Endothelial cell of umbilical vein (primary cell): ENCODE measurements around the gene FBXO38. TPM values are rescaled to one million over a fixed set of nuclear protein-coding genes. Genes with fewer than 3 reads are reported as not detected.

ENCODE experiments used
- BruUV-seq: library from RNA; stranded (reverse); fragments of 400-500 nt; replicated peaks from 2 replicates; lab custom pipeline; 2021; lab: Mats Ljungman, UMichigan
- CTCF ChIA-PET: fragments of 300-600, 350-600 bp; sonication (Branson Sonifier 250); formaldehyde crosslinking; loops from one replicate; lab custom pipeline; 2021; ENCODE audit warnings: antibody characterized with exemption, inconsistent platforms; lab: Charles Lee
- POLR2A ChIA-PET: fragments of 300-600, 350-600 bp; sonication (Branson Sonifier 250); formaldehyde crosslinking; loops from one replicate; lab custom pipeline; 2021; ENCODE audit warnings: antibody characterized with exemption, inconsistent platforms; lab: Charles Lee
- DNase-seq: peaks from one replicate; pipeline ENCODE4 v3.0.0-alpha.2; 2011; ENCODE audit warnings: low read depth, low spot score
- FAIRE-seq: peaks from 2 replicates; lab custom pipeline; 2011; peaks lifted over from hg19 to GRCh38; lab: Jason Lieb, UNC
- H2AFZ ChIP-seq: 2 replicates; pipeline ENCODE4 v1.6.0; 2012; ENCODE audit warnings: low read depth, low read length, control low read depth, inconsistent platforms
- H3K27ac ChIP-seq: 2 replicates; pipeline ENCODE4 v1.5.1; 2011; ENCODE audit warnings: low read depth, mild to moderate bottlenecking, control low read depth, low read length, moderate library complexity; ENCODE audit not compliant: insufficient read depth
- H3K27me3 ChIP-seq, 2 experiments: 2 replicates each; pipeline versions ENCODE4 v1.6.0 to v1.6.1; 2011; ENCODE audit warnings: low read length in 2 of 2, mixed read lengths in 1 of 2; ENCODE audit not compliant: control insufficient read depth in 2 of 2, insufficient read depth in 2 of 2
- H3K36me3 ChIP-seq, 2 experiments: 2 replicates in 1 of 2; 3 replicates in 1 of 2; pipeline ENCODE4 v1.5.1; 2011; ENCODE audit warnings: low read length in 2 of 2, mild to moderate bottlenecking in 1 of 2, moderate library complexity in 1 of 2; ENCODE audit not compliant: control insufficient read depth in 2 of 2, insufficient read depth in 2 of 2; ENCODE audit errors: extremely low read depth in 1 of 2
- H3K4me1 ChIP-seq: 3 replicates; pipeline ENCODE4 v1.5.1; 2011; ENCODE audit warnings: mild to moderate bottlenecking, low read length; ENCODE audit not compliant: control insufficient read depth, insufficient read depth; ENCODE audit errors: extremely low read depth
- H3K4me2 ChIP-seq: 2 replicates; pipeline ENCODE4 v1.6.1; 2011; ENCODE audit warnings: low read length, control low read depth, mixed read lengths; ENCODE audit not compliant: insufficient read depth
- H3K4me3 ChIP-seq, 3 experiments: fragments of 200-600 bp in 1 of 3; sonication (generic), shearing (Covaris generic) in 1 of 3; replicated peaks in 1 of 3; 2 replicates each; pipeline ENCODE4 v1.5.1; 2011 to 2016; ENCODE audit warnings: control low read depth in 3 of 3, low read length in 3 of 3, mild to moderate bottlenecking in 2 of 3, inconsistent platforms in 1 of 3, low read depth in 1 of 3, moderate library complexity in 1 of 3; ENCODE audit not compliant: insufficient read depth in 1 of 3
- H3K79me2 ChIP-seq: 2 replicates; pipeline ENCODE4 v1.6.0; 2012; ENCODE audit warnings: low read length, inconsistent platforms; ENCODE audit not compliant: control insufficient read depth, insufficient read depth
- H3K9ac ChIP-seq: replicated peaks from 2 replicates; pipeline ENCODE3; 2011; ENCODE audit warnings: low read length, control low read depth; ENCODE audit not compliant: insufficient read depth; ENCODE audit errors: extremely low read depth
- H3K9me1 ChIP-seq: replicated peaks from 3 replicates; pipeline ENCODE4 v1.6.0; 2011; ENCODE audit warnings: mild to moderate bottlenecking, low read length; ENCODE audit not compliant: control insufficient read depth, insufficient read depth; ENCODE audit errors: extremely low read depth
- H3K9me3 ChIP-seq: replicated peaks from 2 replicates; pipeline ENCODE4 v1.5.1; 2012; ENCODE audit warnings: low read length, inconsistent platforms; ENCODE audit not compliant: control insufficient read depth, insufficient read depth
- H4K20me1 ChIP-seq: replicated peaks from 2 replicates; pipeline ENCODE3; 2011; ENCODE audit warnings: mild to moderate bottlenecking, low read length; ENCODE audit not compliant: control insufficient read depth, insufficient read depth; ENCODE audit errors: extremely low read depth
- CTCF ChIP-seq, 2 donors: IDR thresholded peaks; 1 replicate in 1 of 2; 2 replicates in 1 of 2; pipeline ENCODE4 v1.5.1; 2011; ENCODE audit warnings: low read length in 2 of 2, mild to moderate bottlenecking in 2 of 2, moderate library complexity in 2 of 2, control low read depth in 1 of 2, inconsistent platforms in 1 of 2, low read depth in 1 of 2; ENCODE audit not compliant: insufficient read depth in 1 of 2; ENCODE audit errors: extremely low read depth in 1 of 2
- EZH2 ChIP-seq: IDR thresholded peaks from 2 replicates; pipeline ENCODE4 v1.6.1; 2012; ENCODE audit warnings: borderline replicate concordance, low read depth, mild to moderate bottlenecking, moderate library complexity, low read length, inconsistent platforms; ENCODE audit not compliant: severe bottlenecking
- FOS ChIP-seq: IDR thresholded peaks from 2 replicates; pipeline ENCODE4 v1.6.1; 2011; ENCODE audit warnings: mild to moderate bottlenecking, low read length, moderate library complexity, borderline replicate concordance; ENCODE audit not compliant: insufficient read depth
- GATA2 ChIP-seq: IDR thresholded peaks from 2 replicates; pipeline ENCODE4 v1.7.0; 2011; ENCODE audit warnings: low read depth, mild to moderate bottlenecking, moderate library complexity, mixed read lengths, low read length; ENCODE audit not compliant: insufficient read length, insufficient read depth
- JUN ChIP-seq: IDR thresholded peaks from 2 replicates; pipeline ENCODE4 v1.6.1; 2011; ENCODE audit warnings: borderline replicate concordance, low read depth; ENCODE audit not compliant: insufficient read length, insufficient read depth
- MYC ChIP-seq: IDR thresholded peaks from one replicate; pipeline ENCODE4 v1.6.1; 2011; ENCODE audit warnings: mild to moderate bottlenecking, low read depth, low read length
- POLR2A ChIP-seq: IDR thresholded peaks from 2 replicates; pipeline ENCODE4 v1.6.1; 2012; ENCODE audit warnings: low read depth, mild to moderate bottlenecking, control low read depth, low read length
- POLR2AphosphoS5 ChIP-seq: IDR thresholded peaks from 2 replicates; pipeline ENCODE4 v1.6.1; 2012; ENCODE audit warnings: low read depth, mild to moderate bottlenecking, control low read depth, low read length, moderate library complexity; ENCODE audit not compliant: insufficient read depth
- dilution Hi-C: fragments of 300-500 bp; cut with MboI; formaldehyde crosslinking; loops from one replicate; pipeline ENCODE4 v1.15.0; 2019; ENCODE audit warnings: low sequenced_read_pairs; ENCODE audit not compliant: extremely low pct_ligation_motif_present
- intact Hi-C: fragments of 100-400 bp; cut with micrococcal nuclease; formaldehyde crosslinking; loops from one replicate; pipeline ENCODE4 v1.10.0; 2022
- polyA plus RNA-seq, 4 experiments: library from polyadenylated mRNA; depleted of rRNA in 3 of 4; stranded (reverse) in 3 of 4; unstranded in 1 of 4; fragments of >200 nt; gene quantifications; 2 replicates each; pipeline versions ENCODE4 v1.2.1 to v1.2.3, GENCODE V29; 2011 to 2012; ENCODE audit warnings: missing spikeins in 1 of 4
- total RNA-seq: library from RNA; stranded (reverse); gene quantifications from 2 replicates; pipeline ENCODE4 v1.2.3, GENCODE V29; 2021
- TF ChIP-seq, protein P1 (sequence below): IDR thresholded peaks from 2 replicates; pipeline ENCODE4 v1.6.1; 2011; ENCODE audit not compliant: insufficient read depth, insufficient read length

The FBXO38 gene
- total and polyA plus RNA-seq, 2 donors (not counting 3 experiments of a cell fraction or from before 2014, with no cell fraction given), result 18.6 to 65.6 TPM

DNA sequence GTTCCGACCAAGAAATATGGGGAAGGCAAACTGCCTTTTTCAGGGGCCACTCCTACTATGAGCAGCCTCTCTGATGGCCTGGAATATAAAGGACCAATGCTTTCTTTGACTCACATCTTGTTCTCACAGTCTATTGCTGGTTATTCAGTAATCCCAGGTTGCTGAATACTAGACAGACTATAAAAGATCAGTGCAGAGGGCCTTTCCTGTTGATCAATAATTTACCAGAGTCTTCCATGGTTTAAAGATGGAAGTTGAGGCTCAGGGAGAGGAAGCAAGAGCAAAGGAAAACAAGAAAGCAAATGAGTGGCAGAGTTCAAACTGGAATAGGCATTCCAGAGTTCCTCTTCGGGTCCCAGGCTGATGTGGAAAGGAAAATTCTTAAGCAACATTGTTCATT is 62.9 kb downstream of the FBXO38 start:
- FAIRE-seq, result no peak
- H3K9me3 ChIP-seq, result no peaks in the 10 kb centered on the region
- no peak overlapping the region for H3K4me3 ChIP-seq
- ChIA-PET CTCF (interaction anchor here (0.9 to 12.3 kb wide), 3 partner anchors 37 to 283 kb away, joined by 3 to 388 read pairs (median 141); no protein-coding TSS in a partner anchor), POLR2A (no interaction called here)
- dilution Hi-C loops (no loop called here), intact Hi-C loops (loop anchor here (10.0 kb wide), 2 partner anchors 152 to 588 kb away; no protein-coding TSS in a partner anchor)
- H3K9me1 ChIP-seq, result no peaks in the 10 kb centered on the region
- no peaks in the 10 kb centered on the region for H3K79me2 ChIP-seq
- BruUV-seq, result no TSS peak
- no peaks in the 10 kb centered on the region for H3K27me3 ChIP-seq
- no peaks in the 10 kb centered on the region for H4K20me1 ChIP-seq
- H3K27ac ChIP-seq, result no peak overlapping the region
- DNase-seq, result no peak
- no peak overlapping the region for H3K9ac ChIP-seq
- no peak overlapping the region for H3K4me2 ChIP-seq
- TF ChIP-seq POLR2A, result no peak
- TF ChIP-seq, protein P1, sequence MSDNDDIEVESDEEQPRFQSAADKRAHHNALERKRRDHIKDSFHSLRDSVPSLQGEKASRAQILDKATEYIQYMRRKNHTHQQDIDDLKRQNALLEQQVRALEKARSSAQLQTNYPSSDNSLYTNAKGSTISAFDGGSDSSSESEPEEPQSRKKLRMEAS, result no peak
- TF ChIP-seq CTCF (IDR thresholded peaks at IDR 0.05; ENCODE audit: extremely low read depth in 1 of 2, insufficient read depth in 1 of 2, low read depth in 1 of 2, low read length in 2 of 2), result no peak
- TF ChIP-seq EZH2, result no peak
- TF ChIP-seq MYC, result no peak
- no peak for TF ChIP-seq FOS
- no peak for TF ChIP-seq GATA2
- TF ChIP-seq JUN, result no peak
- TF ChIP-seq POLR2AphosphoS5, result no peak
- H2AFZ ChIP-seq, result no peak overlapping the region
- H3K36me3 ChIP-seq, result peaks cover 5% of the 10 kb centered on the region in 2 experiments
- H3K4me1 ChIP-seq, result no peaks in the 10 kb centered on the region
